Measurements from ENCODE around the gene PLXNB1.

The PLXNB1 gene

DNA sequence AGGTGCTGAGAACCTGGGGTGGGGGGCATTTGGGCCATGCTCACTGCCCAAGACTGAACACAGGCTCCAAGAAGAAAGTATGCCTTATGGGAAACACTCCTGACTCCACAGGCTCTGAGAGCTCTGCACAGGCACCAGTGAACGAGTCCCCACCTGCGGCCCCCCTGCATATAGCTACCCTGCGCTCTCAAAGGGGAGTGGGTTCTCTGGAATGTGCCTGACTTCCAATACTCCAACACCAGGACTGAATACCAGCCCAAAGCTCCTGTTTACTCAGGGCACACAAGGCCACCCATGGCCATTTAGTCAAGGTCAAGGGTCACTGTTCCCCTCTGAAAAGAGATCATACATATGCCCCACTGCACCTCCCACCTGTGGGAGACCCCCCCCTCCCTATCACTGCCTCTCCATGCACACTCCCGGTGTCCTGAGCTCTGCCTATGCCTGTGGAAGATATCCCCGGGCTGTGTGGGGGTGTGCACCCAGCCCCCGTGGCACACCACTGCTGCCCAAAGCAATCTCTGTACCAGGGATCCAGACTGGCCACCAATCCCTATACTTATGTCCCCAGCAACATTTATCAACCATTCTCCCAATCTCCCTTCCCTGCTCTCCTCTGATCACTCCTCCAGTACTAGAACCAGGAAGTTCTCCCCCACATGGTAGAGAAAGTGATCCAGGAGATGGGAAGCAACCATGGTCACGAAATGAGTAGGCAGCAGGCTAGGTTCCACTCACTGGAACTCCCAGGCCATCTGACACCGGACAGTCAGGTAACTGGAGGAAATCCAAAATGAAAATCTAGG lies 1.5 kb upstream of the PLXNB1 start:
- H3K4me3 ChIP-seq (ENCODE audit: low read depth, low read length): no peak overlapping the region
- H3K36me3 ChIP-seq (ENCODE audit: control insufficient read depth, insufficient read depth, low read length): peaks cover 35% of the 10 kb centered on the region
- peaks cover 23% of the 10 kb centered on the region for H3K4me1 ChIP-seq (ENCODE audit: control insufficient read depth, insufficient read depth, low read length)
- no peak overlapping the region for H3K9ac ChIP-seq (ENCODE audit: low read depth, low read length)
- H3K9me3 ChIP-seq (ENCODE audit: control insufficient read depth, insufficient read depth, low read length): no peaks in the 10 kb centered on the region
- no peaks in the 10 kb centered on the region for H3K27me3 ChIP-seq (ENCODE audit: control insufficient read depth, insufficient read depth, low read length)
- no peak overlapping the region for H3K27ac ChIP-seq (ENCODE audit: low read depth, low read length)

DNA sequence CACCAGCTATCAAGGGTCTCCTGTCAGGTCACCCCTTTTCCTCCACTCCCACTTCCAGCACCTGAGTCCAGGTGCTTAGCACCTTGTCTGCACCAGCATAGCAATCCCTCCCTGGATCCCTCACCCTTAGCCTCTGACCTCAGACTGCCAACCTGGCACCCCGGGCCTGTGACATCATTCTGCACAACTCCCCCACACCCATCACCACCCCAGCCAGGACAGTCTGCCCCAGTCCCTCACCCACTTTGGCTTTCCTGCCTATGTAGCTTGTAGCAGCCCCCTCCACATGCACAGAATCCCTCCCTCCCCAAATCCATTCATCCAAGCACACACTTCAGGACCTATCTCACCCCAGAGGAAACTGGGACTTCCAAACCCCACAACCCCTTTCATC lies 819 bp upstream of the PLXNB1 start:
- H3K27me3 ChIP-seq (ENCODE audit: control insufficient read depth, insufficient read depth, low read length): no peaks in the 10 kb centered on the region
- no peaks in the 10 kb centered on the region for H3K9me3 ChIP-seq (ENCODE audit: control insufficient read depth, insufficient read depth, low read length)
- H3K27ac ChIP-seq (ENCODE audit: low read depth, low read length): peak overlapping the region; percentile 94
- peak overlapping the region; percentile 29; the same call in 1 of the 2 replicates for H3K9ac ChIP-seq (ENCODE audit: low read depth, low read length)
- H3K4me3 ChIP-seq (ENCODE audit: low read depth, low read length): peak overlapping the region; percentile 87
- H3K4me1 ChIP-seq (ENCODE audit: control insufficient read depth, insufficient read depth, low read length): peaks cover 21% of the 10 kb centered on the region
- peaks cover 35% of the 10 kb centered on the region for H3K36me3 ChIP-seq (ENCODE audit: control insufficient read depth, insufficient read depth, low read length)

DNA sequence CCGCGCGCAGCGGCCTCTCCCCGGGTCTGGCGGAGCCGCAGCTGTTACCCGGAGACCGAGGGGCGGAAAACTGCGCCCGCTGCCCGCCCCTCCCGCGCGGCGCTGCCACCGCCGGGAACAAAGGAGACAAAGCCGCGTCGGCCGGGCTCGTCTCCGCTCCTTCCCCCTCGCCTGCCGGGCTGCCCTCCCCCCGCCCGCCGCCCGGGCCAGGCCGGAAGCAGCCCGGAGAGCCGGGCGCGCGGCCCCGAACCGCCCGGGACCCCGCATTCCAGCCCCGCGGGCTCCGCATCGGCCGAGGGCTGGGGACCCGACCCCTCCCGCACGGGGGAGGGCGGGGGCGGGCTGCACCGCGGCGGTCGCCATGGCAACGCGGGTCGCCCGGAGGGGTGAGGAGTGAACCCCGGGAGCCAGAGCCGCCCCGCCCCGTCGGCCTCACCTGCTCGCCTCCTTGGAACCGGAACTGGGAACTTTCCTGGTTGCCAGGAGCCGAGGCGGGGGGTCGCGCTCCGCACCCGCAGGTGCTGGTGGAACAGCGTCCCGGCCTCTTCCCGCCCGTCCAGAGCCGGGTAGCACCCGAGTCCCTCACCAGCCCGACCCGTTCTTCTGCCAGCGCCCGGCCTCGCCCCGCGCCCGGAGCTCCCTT lies 448 bp downstream of the PLXNB1 start:
- peaks cover 39% of the 10 kb centered on the region for H3K36me3 ChIP-seq (ENCODE audit: control insufficient read depth, insufficient read depth, low read length)
- no peaks in the 10 kb centered on the region for H3K9me3 ChIP-seq (ENCODE audit: control insufficient read depth, insufficient read depth, low read length)
- peak overlapping the region; percentile 87 for H3K4me3 ChIP-seq (ENCODE audit: low read depth, low read length)
- H3K27me3 ChIP-seq (ENCODE audit: control insufficient read depth, insufficient read depth, low read length): no peaks in the 10 kb centered on the region
- H3K27ac ChIP-seq (ENCODE audit: low read depth, low read length): peak overlapping the region; percentile 94
- H3K4me1 ChIP-seq (ENCODE audit: control insufficient read depth, insufficient read depth, low read length): peaks cover 20% of the 10 kb centered on the region
- peak overlapping the region; percentile 91 for H3K9ac ChIP-seq (ENCODE audit: low read depth, low read length)

DNA sequence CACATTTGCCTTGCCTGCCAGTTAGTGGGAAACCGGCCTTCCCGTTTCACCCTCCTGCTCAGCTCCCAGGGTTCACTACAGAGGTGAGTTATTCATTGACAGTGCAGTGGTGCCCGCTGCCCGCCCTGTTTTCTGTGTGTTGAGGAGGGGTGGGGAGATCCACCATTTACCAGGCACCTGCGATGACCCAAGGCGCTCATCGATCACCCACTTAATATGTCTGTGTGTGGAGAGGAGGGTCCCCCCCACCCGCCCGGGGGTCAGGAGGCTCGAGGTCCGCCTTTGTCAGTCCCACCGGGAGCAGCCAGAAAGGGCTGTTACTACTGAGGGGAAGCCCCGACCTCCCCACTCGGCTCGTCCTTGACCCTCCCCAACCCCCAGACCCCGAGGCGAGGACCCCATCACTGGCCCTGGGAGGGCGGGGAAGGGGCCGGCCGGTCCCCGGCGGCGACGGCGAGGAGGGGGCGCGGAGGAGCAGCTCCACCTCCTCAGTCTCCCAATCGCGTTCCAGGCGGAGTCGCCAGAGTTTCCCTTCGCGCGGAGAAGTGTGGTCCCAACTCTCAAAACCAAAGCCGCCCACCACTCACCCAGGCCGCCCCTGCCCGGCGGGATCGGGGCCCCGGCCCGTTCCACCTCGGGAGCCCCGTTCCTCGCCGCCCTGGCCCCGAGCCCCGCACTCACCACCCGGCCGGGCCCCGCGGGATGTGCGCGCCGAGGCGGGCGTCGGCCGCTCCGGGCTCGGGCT lies 1.1 kb downstream of the PLXNB1 start:
- Histone ChIP-seq H3K27me3 (ENCODE audit: control insufficient read depth, insufficient read depth, low read length) (no peaks in the 10 kb centered on the region), H3K9ac (ENCODE audit: low read depth, low read length) (peak overlapping the region; percentile 91), H3K4me3 (ENCODE audit: low read depth, low read length) (peak overlapping the region; percentile 87), H3K4me1 (ENCODE audit: control insufficient read depth, insufficient read depth, low read length) (peaks cover 20% of the 10 kb centered on the region), H3K36me3 (ENCODE audit: control insufficient read depth, insufficient read depth, low read length) (peaks cover 37% of the 10 kb centered on the region), H3K27ac (ENCODE audit: low read depth, low read length) (peak overlapping the region; percentile 94), H3K9me3 (ENCODE audit: control insufficient read depth, insufficient read depth, low read length) (no peaks in the 10 kb centered on the region)

DNA sequence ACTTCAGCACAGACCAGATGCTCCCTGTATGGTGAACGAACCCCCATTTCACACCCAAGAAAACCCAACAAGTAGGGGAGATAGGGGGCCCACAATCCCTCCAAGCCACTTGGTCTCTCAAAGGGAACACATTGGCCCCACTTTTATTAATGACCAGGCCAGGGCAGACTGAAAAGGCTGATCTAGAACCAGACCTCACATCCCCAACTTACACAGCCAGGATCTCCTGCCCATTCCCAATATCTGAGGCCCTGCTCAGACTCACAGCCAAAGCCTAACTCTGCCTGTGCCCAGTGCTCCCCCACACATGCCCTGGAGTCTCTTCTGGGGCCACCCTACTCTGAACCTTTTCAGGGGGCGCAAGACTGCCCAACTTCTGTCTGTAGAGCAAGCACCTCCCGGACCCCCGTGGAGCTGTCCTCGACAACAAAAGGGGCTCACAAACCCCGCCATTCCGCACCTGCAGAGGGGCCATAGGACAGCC lies 1.8 kb downstream of the PLXNB1 start:
- Histone ChIP-seq H3K4me3 (ENCODE audit: low read depth, low read length) (peak overlapping the region; percentile 87), H3K4me1 (ENCODE audit: control insufficient read depth, insufficient read depth, low read length) (peaks cover 20% of the 10 kb centered on the region), H3K9ac (ENCODE audit: low read depth, low read length) (peak overlapping the region; percentile 34), H3K9me3 (ENCODE audit: control insufficient read depth, insufficient read depth, low read length) (no peaks in the 10 kb centered on the region), H3K27me3 (ENCODE audit: control insufficient read depth, insufficient read depth, low read length) (no peaks in the 10 kb centered on the region), H3K27ac (ENCODE audit: low read depth, low read length) (peak overlapping the region; percentile 66), H3K36me3 (ENCODE audit: control insufficient read depth, insufficient read depth, low read length) (peaks cover 37% of the 10 kb centered on the region)

DNA sequence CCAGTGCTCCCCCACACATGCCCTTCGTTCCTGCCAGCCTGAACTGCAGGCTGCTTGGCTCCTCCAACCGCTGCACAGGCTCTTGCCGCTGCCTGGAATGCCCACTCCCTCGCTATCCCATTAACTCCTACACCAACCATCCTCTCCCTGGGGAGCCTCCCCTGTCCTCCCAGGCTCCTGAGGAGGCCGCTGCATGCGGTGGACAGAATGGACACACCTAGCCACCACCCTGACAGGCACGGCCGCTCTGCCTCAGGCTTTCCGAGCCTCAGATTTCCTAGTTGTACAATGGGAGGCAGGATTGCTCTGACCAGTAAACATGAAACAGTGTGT lies 2.3 kb downstream of the PLXNB1 start:
- H3K4me3 ChIP-seq (ENCODE audit: low read depth, low read length): peak overlapping the region; percentile 87
- no peak overlapping the region for H3K9ac ChIP-seq (ENCODE audit: low read depth, low read length)
- peaks cover 39% of the 10 kb centered on the region for H3K36me3 ChIP-seq (ENCODE audit: control insufficient read depth, insufficient read depth, low read length)
- H3K9me3 ChIP-seq (ENCODE audit: control insufficient read depth, insufficient read depth, low read length): no peaks in the 10 kb centered on the region
- no peak overlapping the region for H3K27ac ChIP-seq (ENCODE audit: low read depth, low read length)
- no peaks in the 10 kb centered on the region for H3K27me3 ChIP-seq (ENCODE audit: control insufficient read depth, insufficient read depth, low read length)
- H3K4me1 ChIP-seq (ENCODE audit: control insufficient read depth, insufficient read depth, low read length): peaks cover 20% of the 10 kb centered on the region

DNA sequence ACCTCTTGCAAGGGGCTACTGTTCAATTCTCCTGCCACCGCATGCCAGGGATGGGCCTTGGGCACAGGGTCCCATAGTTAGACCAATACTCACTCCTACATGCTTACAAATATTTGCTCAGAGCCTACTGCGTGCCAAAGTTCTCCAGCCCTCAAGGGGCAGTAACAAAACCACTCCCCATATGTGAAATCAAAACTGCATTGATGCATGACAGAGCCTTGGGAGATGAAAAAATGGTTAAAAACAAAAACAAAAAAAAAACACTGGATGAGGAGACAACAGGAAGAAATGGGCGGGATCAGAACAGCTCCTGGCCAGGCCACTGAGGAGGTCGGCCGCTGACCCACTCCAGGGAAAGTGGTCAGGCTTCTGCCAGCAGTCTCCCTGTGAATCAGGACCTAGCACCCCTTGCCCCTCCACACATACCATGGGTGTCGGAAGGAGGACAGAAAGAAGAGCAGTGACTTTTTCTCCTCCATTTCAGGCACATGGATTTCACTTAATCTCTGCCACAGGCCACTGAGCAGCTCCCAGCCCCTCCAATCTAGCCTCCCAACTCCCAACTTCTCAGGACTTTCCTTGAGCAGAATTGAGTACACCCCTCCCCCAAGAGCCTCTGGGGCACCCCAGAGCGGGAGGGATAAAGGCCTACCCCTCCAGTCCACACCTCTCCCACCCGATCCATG lies 2.8 kb downstream of the PLXNB1 start:
- peak overlapping the region; percentile 87; the same call in 1 of the 2 replicates for H3K4me3 ChIP-seq (ENCODE audit: low read depth, low read length)
- H3K4me1 ChIP-seq (ENCODE audit: control insufficient read depth, insufficient read depth, low read length): peaks cover 20% of the 10 kb centered on the region
- no peaks in the 10 kb centered on the region for H3K9me3 ChIP-seq (ENCODE audit: control insufficient read depth, insufficient read depth, low read length)
- H3K27me3 ChIP-seq (ENCODE audit: control insufficient read depth, insufficient read depth, low read length): no peaks in the 10 kb centered on the region
- H3K36me3 ChIP-seq (ENCODE audit: control insufficient read depth, insufficient read depth, low read length): peaks cover 39% of the 10 kb centered on the region
- no peak overlapping the region for H3K9ac ChIP-seq (ENCODE audit: low read depth, low read length)
- no peak overlapping the region for H3K27ac ChIP-seq (ENCODE audit: low read depth, low read length)

DNA sequence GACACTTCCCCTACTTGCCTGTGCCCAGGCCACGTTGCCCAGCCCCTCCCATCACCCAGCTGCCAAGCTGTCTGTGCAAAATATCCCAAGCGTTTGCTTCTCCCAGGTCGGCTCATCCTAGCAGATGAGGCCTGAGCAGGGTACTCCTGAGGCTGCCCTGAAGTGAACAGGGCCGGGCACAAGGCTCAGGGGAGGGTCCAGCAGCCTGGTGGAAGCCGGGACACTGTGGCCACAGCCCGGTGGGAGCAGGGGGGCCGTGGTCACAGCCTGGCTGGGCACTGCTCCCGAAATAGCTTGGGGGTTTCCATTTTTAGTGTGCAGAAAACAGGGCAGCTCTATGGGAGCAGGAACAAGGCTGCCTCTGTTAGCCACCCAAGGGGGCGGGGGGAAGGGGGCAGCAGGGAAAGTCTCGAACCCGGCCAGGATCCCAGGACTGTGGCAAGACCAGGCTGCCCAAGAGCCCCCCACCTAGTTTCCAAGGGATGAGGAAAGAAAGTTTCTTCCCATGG lies 3.4 kb downstream of the PLXNB1 start:
- Histone ChIP-seq H3K9me3 (ENCODE audit: control insufficient read depth, insufficient read depth, low read length) (no peaks in the 10 kb centered on the region), H3K27ac (ENCODE audit: low read depth, low read length) (no peak overlapping the region), H3K36me3 (ENCODE audit: control insufficient read depth, insufficient read depth, low read length) (peaks cover 39% of the 10 kb centered on the region), H3K4me3 (ENCODE audit: low read depth, low read length) (no peak overlapping the region), H3K9ac (ENCODE audit: low read depth, low read length) (no peak overlapping the region), H3K4me1 (ENCODE audit: control insufficient read depth, insufficient read depth, low read length) (peaks cover 20% of the 10 kb centered on the region), H3K27me3 (ENCODE audit: control insufficient read depth, insufficient read depth, low read length) (no peaks in the 10 kb centered on the region)

DNA sequence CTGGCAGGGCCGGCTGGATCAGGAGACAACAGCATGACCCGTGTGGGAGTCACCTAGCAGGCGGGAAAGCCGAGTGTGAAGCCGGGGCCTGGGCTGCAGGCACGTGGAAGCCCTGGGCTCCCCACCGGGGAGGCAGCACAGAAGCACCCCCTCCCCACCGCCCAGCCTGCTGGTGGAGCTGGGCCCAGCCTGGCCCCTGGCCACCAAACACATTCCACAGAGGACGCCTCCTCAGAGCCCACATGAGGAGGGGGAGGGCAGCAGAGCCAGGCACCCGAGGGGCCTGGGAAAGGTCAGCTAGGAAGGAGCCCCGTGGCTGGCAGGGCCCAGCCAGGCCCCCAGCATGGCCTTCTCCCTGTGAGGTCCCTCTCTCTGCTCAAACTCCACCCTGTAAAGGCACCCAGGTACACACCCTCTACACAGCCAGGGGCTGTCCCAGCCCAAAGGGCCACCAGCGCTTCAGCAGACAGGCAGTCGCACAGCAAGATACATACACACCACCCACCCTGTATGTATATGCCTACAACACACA lies 4.5 kb downstream of the PLXNB1 start:
- Histone ChIP-seq H3K27ac (ENCODE audit: low read depth, low read length) (no peak overlapping the region), H3K9me3 (ENCODE audit: control insufficient read depth, insufficient read depth, low read length) (no peaks in the 10 kb centered on the region), H3K4me1 (ENCODE audit: control insufficient read depth, insufficient read depth, low read length) (peaks cover 12% of the 10 kb centered on the region), H3K9ac (ENCODE audit: low read depth, low read length) (no peak overlapping the region), H3K36me3 (ENCODE audit: control insufficient read depth, insufficient read depth, low read length) (peaks cover 48% of the 10 kb centered on the region), H3K27me3 (ENCODE audit: control insufficient read depth, insufficient read depth, low read length) (no peaks in the 10 kb centered on the region), H3K4me3 (ENCODE audit: low read depth, low read length) (no peak overlapping the region)

DNA sequence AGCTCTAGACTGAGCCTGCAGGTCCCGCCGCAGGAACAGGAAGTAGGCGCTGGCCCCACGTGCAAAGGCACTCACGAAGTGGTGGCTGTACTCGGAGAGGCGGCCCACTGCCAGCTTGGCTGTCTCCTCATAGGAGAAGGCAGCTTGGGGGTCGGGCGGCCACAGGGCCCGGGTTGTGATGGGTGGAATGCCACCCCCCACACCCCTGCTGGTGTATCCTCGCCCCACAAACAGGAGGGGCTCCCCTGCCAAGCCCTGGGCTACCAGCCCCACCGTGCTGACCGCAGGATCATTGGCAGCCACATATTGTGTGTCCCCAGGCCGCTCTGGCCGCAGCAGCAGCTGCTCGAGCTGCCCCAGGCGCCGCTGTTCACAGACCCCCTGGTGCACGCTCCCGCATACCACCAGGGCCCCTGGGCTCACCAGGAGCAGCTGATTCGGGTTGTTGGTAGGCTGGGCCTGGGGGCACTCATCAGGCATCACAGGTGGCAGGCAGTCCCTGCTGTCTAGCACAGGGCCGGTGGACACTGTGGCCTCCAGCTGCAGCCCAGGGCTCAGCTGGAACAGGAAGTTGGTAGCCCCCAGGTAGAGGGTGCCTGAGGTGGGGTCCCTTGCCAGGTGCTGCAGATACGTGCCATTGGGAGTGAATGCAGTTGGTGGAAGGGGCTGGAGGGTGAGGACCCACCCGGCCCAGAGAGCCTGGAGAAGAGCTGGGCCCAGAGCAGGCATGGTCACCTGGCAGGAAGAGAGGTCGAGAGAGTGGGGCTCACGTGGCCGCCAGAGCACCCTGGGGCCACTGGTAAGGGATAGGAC lies 5.8 kb downstream of the PLXNB1 start:
- H3K27me3 ChIP-seq (ENCODE audit: control insufficient read depth, insufficient read depth, low read length): no peaks in the 10 kb centered on the region
- H3K4me1 ChIP-seq (ENCODE audit: control insufficient read depth, insufficient read depth, low read length): peaks cover 9% of the 10 kb centered on the region
- H3K4me3 ChIP-seq (ENCODE audit: low read depth, low read length): no peak overlapping the region
- no peak overlapping the region for H3K27ac ChIP-seq (ENCODE audit: low read depth, low read length)
- H3K9ac ChIP-seq (ENCODE audit: low read depth, low read length): no peak overlapping the region
- H3K9me3 ChIP-seq (ENCODE audit: control insufficient read depth, insufficient read depth, low read length): no peaks in the 10 kb centered on the region
- peaks cover 59% of the 10 kb centered on the region for H3K36me3 ChIP-seq (ENCODE audit: control insufficient read depth, insufficient read depth, low read length)
